Germinal center (tissue), 1 donor: Measurements from ENCODE around the gene SEPTIN5.

ENCODE experiments used
- DNase-seq: peaks from one replicate; pipeline ENCODE4 v3.0.0; 2012; ENCODE audit warnings: mixed read lengths, low spot score

SEPTIN5 gene

DNA sequence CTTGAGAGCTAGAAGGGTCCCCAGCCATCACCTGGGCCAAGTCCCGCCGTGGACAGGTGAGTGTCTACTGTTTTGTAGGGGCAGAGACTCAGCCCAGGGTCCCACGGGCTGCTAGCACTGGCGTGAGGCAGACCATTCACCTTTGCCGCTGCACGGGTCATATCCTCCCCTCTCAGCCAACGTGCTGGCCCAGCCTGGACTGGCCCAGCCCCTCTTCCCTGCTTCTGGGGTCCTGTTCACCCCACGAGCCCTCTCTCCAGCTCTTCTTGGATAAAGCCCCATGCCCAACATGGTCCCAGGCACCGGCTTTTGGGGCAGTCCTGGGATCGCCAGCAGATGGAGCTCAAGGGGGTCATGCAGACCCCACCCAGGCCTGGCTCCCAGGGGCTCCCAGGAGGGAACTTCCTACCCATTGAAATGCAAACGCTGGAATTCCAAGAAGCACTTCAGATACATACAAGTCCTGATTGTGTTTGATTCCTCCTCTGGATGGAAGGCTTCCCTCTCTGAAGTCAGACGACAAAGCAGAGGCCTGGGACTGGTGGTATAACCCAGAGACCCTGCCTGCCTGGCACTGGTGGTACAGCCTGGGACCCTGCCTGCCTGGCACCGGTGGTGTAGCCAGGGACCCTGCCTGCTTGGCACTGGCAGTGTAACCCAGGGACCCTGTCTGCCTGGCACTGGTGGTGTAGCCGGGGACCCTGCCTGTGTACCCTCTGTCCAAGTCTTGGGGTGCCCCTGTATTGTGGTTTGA is 8.9 kb upstream of the SEPTIN5 start:
- no peak for DNase-seq

DNA sequence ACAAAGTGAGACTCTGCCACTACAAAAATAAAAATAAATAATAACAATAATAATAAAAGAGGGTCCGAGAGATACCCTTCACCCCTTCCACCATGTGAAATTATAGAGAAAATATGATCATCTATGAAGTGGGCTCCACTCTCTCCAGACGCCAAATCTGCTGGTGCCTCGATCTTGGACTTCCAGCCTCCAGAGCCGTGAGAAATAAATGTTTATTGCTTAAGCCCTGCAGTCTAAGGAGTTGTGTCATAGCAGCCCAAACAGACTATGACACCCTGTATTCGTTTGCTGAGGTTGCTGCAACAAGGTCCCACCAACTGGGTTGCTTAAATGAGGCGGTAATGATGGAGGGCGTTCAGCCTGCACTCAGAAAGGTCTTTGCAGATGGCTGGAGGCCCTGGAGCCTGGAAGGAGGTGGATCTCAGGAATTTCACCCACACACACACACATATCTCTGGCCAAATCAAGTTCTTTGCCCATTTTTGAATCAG is 7.6 kb upstream of the SEPTIN5 start:
- no peak for DNase-seq

GRCh38 chr22:19707347-19708290 is 6.7 kb upstream of the SEPTIN5 start:
- no peak for DNase-seq

- no peak for DNase-seq
Observed at GRCh38 chr22:19708321-19709011, 5.8 kb upstream of the SEPTIN5 start.

DNA sequence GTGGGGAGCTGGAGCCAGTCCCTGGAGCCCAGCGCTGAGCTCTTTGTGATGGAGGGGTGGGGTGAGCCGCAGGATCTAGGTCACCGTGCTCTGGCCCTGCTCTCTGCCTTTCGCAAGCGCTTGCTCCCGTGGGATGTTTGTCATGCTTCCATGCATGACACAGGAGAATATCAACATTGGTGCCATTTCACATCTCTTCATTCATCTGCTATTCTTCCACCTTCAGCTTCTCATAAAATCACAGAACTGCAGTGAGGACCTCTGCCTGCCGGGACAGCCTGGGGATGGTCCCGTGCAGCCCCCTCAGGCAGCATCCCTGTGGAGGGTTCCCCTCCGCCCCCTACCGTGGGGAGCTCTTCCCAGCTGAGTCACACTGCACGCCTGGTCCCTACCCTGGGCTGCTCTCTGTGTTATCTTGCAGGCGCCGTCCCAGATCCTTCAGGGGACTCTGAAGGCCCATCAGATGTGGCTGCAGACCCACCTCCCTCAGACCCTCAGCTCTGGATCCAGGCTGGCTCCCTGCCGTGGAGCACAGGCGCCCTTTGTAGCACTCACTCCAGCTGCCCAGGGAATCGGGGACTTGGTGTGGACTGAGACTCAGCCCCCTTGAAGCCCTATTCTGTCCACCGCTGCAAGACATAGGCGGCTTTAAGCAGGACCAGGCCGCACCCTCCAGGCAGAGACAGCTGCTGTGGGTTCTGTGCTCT is 5.1 kb upstream of the SEPTIN5 start:
- no peak for DNase-seq

- no peak for DNase-seq
Observed at GRCh38 chr22:19710020-19710768, 4.1 kb upstream of the SEPTIN5 start.

GRCh38 chr22:19710769-19711106 is 3.6 kb upstream of the SEPTIN5 start:
- DNase-seq, result no peak

DNA sequence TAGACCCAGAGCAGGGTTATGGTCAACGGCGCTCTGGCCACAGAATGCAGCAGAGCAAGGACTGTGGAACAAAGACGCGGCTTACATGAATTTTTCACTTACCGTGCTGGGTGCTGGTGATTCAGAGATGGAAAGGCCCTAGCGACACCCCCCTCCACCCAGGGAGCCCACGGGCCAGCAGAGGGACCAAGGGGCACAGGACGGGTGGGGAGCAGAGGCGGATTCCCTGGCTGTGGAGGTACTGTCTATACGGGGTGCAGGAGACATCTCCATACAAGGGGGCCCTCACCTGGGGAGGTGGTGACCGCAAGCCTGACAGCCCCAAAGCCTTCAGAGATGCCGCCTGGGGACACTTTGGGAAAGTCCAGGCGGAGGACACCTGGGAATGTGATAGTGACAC is 1.1 kb upstream of the SEPTIN5 start:
- DNase-seq, result no peak

DNA sequence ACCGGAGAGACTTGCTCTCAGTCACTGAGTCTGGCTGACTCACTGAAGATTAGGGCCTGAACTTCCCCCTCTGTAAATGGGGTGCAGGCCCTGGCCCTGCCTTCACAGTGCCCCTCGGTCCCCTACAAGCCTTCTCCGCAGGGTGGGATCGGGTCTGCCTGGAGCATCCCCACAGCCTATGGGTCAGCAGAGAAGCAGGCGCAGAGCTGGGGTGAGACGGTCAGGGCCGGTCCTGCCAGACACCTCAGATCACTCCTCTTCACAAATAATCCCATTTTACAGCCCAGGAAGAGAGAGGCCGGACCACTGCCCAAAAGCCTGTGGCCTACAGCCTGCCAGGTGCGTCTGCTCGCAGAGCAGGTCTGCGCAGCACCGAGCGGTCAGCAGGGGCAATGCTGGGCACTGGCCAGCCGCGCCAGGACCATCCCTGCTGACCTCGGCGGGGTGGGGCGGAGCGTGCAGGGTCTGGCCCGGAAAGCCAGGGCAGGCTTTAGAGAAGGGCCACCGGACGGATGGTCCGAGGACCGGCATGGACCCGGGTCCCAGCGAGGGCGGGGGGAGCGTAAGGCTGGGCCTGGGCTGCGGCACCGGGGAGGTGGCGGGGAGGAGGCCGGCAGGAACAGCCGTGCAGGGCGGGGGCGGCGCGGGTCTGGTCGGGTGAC is 522 bp upstream of the SEPTIN5 start:
- no peak for DNase-seq

GRCh38 chr22:19715188-19715930 is 1.1 kb downstream of the SEPTIN5 start:
- no peak for DNase-seq

DNA sequence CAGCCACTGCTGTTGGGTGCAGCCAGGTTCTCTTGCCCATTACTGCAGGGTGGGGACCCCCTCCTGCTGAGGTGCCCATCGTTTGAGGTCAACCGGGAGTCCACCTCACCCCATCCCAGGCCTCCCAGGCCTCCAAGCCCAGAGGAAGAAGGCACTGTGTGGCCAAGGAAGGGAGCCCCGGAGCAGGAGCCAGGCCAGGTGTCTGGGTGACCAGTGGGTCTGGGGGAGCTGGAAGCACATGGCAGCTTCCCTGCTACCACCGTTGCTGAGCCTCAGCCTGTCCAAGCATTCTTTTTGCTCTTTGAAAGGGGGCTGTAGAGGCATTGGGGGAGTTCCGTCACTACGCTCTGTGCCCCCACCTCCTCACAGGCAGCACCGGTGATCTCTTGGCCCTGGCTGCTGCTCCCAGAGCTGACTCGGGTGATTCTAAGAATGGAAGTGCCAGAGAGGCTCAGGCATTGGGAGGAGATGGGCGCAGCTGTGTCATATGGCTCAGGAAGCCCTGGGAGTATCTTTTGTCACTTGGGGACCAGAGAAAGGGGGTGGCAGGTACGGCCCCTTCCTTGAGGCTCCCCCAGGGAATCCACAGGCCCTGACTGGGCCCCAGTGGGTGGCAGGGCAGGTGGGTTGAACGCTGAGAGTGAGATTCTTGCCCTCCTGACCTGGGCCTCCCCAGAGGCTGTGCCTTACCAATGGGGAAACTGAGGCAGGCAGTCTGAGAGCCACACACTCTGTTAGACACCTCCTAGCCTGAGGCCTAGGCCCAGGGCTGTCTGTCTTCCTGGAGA is 1.9 kb downstream of the SEPTIN5 start:
- no peak for DNase-seq

DNA sequence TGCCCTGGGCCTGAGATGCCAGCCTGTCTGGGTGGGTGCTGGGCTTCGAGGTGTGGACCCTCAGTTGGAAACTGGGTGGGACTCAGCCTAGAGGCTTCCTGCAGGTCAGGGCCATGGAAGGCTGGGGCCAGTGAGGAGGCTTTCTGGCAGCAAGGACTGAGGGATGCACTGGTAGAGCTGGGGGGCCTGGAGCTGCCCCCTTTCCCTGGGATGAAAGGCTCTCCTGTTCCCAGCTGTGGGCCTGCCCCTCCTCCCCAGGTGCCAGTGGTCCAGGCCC is 2.5 kb downstream of the SEPTIN5 start:
- DNase-seq, result no peak

- no peak for DNase-seq
Observed at GRCh38 chr22:19717181-19717580, 2.9 kb downstream of the SEPTIN5 start.

DNA sequence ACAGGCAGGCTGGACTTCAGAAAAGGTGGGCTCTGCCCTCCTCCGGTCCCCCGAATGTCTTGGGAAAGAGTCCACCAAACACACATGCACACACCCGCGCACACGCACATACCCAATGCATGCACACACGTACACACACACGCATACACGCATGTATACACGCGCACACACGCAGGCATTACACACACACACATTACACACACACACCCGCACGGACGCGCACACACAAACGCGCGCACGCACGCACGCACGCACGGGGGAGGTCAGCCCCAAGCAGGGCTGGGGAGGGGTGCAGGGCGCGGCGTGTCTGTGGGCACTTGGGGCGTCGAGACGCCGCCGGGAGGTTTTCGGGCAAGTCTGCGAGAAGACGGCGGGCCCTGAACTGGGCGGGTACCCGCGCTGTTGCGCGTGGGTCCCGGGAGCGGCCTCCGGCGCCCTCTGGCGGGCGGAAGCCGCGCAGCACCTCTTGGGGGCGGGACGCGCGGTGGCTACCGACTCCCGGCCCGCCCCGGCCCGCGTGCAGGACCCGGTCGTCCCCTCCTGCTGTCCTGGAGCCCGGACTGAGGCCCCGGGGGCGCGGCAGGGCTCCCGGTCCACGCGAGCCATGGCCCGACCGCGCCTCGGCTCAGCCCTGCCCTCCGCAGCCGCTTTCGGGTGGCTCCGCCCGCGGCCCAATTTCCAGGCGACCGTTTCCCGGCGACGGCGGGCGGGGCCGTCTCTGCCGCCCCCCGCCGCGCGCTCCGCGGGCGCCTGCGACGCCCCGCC is 3.6 kb downstream of the SEPTIN5 start:
- DNase-seq, result peak; percentile 89

GRCh38 chr22:19718456-19719049 is 4.2 kb downstream of the SEPTIN5 start:
- no peak for DNase-seq

GRCh38 chr22:19719050-19719482 is 4.8 kb downstream of the SEPTIN5 start:
- DNase-seq, result no peak

DNA sequence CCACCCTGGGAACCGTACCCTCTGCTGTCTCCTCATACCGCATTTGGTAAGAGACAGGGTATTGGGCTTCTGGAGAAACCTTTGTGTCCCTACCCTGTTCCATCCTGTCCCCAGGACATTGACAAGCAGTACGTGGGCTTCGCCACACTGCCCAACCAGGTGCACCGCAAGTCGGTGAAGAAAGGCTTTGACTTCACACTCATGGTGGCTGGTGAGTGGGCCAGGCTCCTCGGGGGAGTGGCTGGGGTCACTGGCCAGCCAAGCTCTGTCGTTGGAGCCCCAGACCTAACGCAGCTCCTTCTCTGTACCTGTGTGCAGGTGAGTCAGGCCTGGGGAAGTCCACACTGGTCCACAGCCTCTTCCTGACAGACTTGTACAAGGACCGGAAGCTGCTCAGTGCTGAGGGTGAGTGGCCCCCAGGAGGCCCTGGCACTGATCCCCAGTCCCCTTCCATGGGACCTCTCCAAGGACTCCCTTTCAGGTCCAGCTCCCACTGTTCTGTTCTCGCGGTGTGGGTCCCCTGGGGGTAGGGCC is 5.3 kb downstream of the SEPTIN5 start:
- DNase-seq, result no peak
